ENCODE data around the gene PLSCR1. TPM values are rescaled to one million over a fixed set of nuclear protein-coding genes. Genes with fewer than 3 reads are reported as not detected.

PLSCR1 gene
- total RNA-seq, 2 donors from 2014 or later: 189 to 250 TPM

DNA sequence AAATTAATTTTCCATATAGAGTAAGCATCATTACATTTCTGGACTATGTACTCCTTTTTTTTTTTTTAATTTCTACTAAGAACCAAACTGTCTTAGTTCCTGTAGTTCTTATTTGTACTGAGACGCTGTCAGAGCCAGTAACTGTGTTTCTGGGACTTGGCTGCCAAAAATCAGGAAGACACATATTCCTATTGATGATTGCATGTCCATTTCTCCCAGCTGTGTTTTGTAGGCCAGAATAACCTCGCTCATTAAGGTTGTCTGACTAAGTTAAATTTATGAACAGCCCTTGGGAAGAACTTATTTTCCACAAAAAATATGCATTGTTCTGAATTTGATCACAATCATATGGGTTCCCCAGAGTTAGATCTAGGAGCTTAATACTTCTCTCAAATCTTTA, 31.2 kb upstream of the PLSCR1 start:
- Histone ChIP-seq H3K36me3 (ENCODE audit: control insufficient read depth, insufficient read depth, low read length) (no peaks in the 10 kb centered on the region), H3K27me3 (ENCODE audit: control insufficient read depth, insufficient read depth, low read length, poor library complexity, severe bottlenecking) (no peaks in the 10 kb centered on the region), H3K4me3 (ENCODE audit: low read length) (no peak overlapping the region), H3K4me1 (ENCODE audit: control insufficient read depth, insufficient read depth, low read length) (no peaks in the 10 kb centered on the region), H3K27ac (ENCODE audit: low read depth, low read length) (no peak overlapping the region), H3K9me3 (ENCODE audit: control insufficient read depth, low read length) (peaks cover 7% of the 10 kb centered on the region), H3K9ac (ENCODE audit: extremely low read depth, low read length, poor library complexity, severe bottlenecking) (no peak overlapping the region)
- H3K27me3 Mint-ChIP-seq (ENCODE audit: insufficient read depth): no peaks in the 10 kb centered on the region
- no peak overlapping the region for H3K4me3 Mint-ChIP-seq
- DNase-seq: no peak
- H3K27ac Mint-ChIP-seq: no peak overlapping the region
- peaks cover 4% of the 10 kb centered on the region for H3K9me3 Mint-ChIP-seq
- H3K4me1 Mint-ChIP-seq: no peaks in the 10 kb centered on the region
- 75 to 93% methylated on average over 1 to 2 of the region's 2 CpGs for WGBS, 2 experiments (ENCODE audit: insufficient coverage in 1 of 2, insufficient read length in 1 of 2)
- no peaks in the 10 kb centered on the region for H3K36me3 Mint-ChIP-seq (ENCODE audit: low read depth)
- TF ChIP-seq, protein P1, sequence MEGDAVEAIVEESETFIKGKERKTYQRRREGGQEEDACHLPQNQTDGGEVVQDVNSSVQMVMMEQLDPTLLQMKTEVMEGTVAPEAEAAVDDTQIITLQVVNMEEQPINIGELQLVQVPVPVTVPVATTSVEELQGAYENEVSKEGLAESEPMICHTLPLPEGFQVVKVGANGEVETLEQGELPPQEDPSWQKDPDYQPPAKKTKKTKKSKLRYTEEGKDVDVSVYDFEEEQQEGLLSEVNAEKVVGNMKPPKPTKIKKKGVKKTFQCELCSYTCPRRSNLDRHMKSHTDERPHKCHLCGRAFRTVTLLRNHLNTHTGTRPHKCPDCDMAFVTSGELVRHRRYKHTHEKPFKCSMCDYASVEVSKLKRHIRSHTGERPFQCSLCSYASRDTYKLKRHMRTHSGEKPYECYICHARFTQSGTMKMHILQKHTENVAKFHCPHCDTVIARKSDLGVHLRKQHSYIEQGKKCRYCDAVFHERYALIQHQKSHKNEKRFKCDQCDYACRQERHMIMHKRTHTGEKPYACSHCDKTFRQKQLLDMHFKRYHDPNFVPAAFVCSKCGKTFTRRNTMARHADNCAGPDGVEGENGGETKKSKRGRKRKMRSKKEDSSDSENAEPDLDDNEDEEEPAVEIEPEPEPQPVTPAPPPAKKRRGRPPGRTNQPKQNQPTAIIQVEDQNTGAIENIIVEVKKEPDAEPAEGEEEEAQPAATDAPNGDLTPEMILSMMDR (conservative IDR thresholded peaks at IDR 0.05): no peak

DNA sequence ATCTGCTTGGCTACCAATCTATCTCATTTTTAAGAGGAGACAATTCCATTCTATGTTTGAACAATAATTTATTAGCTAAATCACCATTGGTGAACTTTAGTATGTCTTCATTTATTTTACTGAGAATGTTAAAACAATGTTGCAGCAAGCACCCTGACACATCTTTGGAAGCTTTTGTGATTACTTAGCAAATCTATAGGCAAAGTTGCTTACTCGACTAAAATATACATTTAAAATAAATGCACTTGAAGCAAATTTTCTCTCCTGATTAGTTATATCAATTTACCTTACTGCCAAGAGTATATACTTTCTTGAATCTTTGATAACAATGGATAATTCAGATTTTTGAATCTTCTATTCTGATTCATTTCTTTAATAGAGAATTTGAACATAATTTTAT, 29.8 kb upstream of the PLSCR1 start:
- Histone ChIP-seq H3K9ac (ENCODE audit: extremely low read depth, low read length, poor library complexity, severe bottlenecking) (no peak overlapping the region), H3K36me3 (ENCODE audit: control insufficient read depth, insufficient read depth, low read length) (no peaks in the 10 kb centered on the region), H3K4me3 (ENCODE audit: low read length) (no peak overlapping the region), H3K9me3 (ENCODE audit: control insufficient read depth, low read length) (no peaks in the 10 kb centered on the region), H3K27ac (ENCODE audit: low read depth, low read length) (no peak overlapping the region), H3K27me3 (ENCODE audit: control insufficient read depth, insufficient read depth, low read length, poor library complexity, severe bottlenecking) (no peaks in the 10 kb centered on the region), H3K4me1 (ENCODE audit: control insufficient read depth, insufficient read depth, low read length) (no peaks in the 10 kb centered on the region)
- DNase-seq: no peak
- H3K36me3 Mint-ChIP-seq (ENCODE audit: low read depth): no peaks in the 10 kb centered on the region
- H3K9me3 Mint-ChIP-seq: no peaks in the 10 kb centered on the region
- TF ChIP-seq, protein P1 (conservative IDR thresholded peaks at IDR 0.05): no peak
- H3K27ac Mint-ChIP-seq: no peak overlapping the region
- no peaks in the 10 kb centered on the region for H3K4me1 Mint-ChIP-seq
- H3K27me3 Mint-ChIP-seq (ENCODE audit: insufficient read depth): no peaks in the 10 kb centered on the region
- 88% methylated on average over 1 of the region's 1 CpG; no CpG with 5 or more reads in 1 of the 2 experiments for WGBS, 2 experiments (ENCODE audit: insufficient coverage in 1 of 2, insufficient read length in 1 of 2)
- H3K4me3 Mint-ChIP-seq: no peak overlapping the region

DNA sequence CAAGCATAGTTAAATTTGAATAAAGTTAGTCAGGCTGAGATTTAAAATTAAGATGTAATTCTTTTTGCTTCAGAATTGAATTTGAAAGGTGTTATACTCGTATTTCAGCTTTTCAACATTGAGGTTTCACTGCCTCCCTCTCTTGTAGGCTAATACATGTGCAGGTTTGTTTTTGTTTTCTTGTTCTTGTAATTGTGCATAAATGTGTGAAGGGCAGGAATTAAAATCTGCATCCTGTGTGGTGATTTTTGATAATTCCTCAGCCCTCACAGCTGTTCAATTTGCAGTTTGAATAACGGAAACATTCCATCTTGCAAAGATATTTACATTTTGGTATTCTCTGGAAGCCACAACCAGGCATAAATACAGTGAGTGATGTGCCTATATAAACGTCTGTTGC, 24.9 kb upstream of the PLSCR1 start:
- DNase-seq: no peak
- Histone ChIP-seq H3K27me3 (ENCODE audit: control insufficient read depth, insufficient read depth, low read length, poor library complexity, severe bottlenecking) (no peaks in the 10 kb centered on the region), H3K27ac (ENCODE audit: low read depth, low read length) (no peak overlapping the region), H3K36me3 (ENCODE audit: control insufficient read depth, insufficient read depth, low read length) (no peaks in the 10 kb centered on the region), H3K4me3 (ENCODE audit: low read length) (no peak overlapping the region), H3K9ac (ENCODE audit: extremely low read depth, low read length, poor library complexity, severe bottlenecking) (no peak overlapping the region), H3K4me1 (ENCODE audit: control insufficient read depth, insufficient read depth, low read length) (no peaks in the 10 kb centered on the region), H3K9me3 (ENCODE audit: control insufficient read depth, low read length) (no peaks in the 10 kb centered on the region)
- H3K4me3 Mint-ChIP-seq: no peak overlapping the region
- 88 to 100% methylated on average over 1 to 3 of the region's 3 CpGs for WGBS, 2 experiments (ENCODE audit: insufficient coverage in 1 of 2, insufficient read length in 1 of 2)
- TF ChIP-seq, protein P1 (conservative IDR thresholded peaks at IDR 0.05): no peak
- peaks cover 5% of the 10 kb centered on the region for H3K36me3 Mint-ChIP-seq (ENCODE audit: low read depth)
- no peaks in the 10 kb centered on the region for H3K4me1 Mint-ChIP-seq
- no peak overlapping the region for H3K27ac Mint-ChIP-seq
- peaks cover 7% of the 10 kb centered on the region for H3K9me3 Mint-ChIP-seq
- no peaks in the 10 kb centered on the region for H3K27me3 Mint-ChIP-seq (ENCODE audit: insufficient read depth)

Data from endodermal cell (in vitro differentiated cells).